ENCODE results near the gene TRMT112. TPM values are rescaled to one million over a fixed set of nuclear protein-coding genes. Genes with fewer than 3 reads are reported as not detected.
A peak's percentile ranks its signal among the peaks of the same experiment; 100 is the strongest.

TRMT112 gene
- total RNA-seq, 1 donor from 2014 or later = 587 TPM

- FAIRE-seq (no peak), DNase-seq (ENCODE audit: low read depth) (no peak)
- Histone ChIP-seq H3K36me3 (ENCODE audit: control insufficient read depth, insufficient read depth, low read length) (no peaks in the 10 kb centered on the region), H3K27me3 (ENCODE audit: control insufficient read depth, insufficient read depth, low read length) (no peaks in the 10 kb centered on the region), H3K4me3 (ENCODE audit: low read depth, low read length) (no peak overlapping the region)
- TF ChIP-seq CTCF (IDR thresholded peaks at IDR 0.05; ENCODE audit: insufficient read depth, low read length, severe bottlenecking) = no peak
Observed at GRCh38 chr11:64341429-64341828, 24.1 kb upstream of the TRMT112 start.

GRCh38 chr11:64340671-64341335 is 23.4 kb upstream of the TRMT112 start:
- Histone ChIP-seq H3K27me3 (ENCODE audit: control insufficient read depth, insufficient read depth, low read length) (no peaks in the 10 kb centered on the region), H3K36me3 (ENCODE audit: control insufficient read depth, insufficient read depth, low read length) (no peaks in the 10 kb centered on the region), H3K4me3 (ENCODE audit: low read depth, low read length) (no peak overlapping the region)
- FAIRE-seq (no peak), DNase-seq (ENCODE audit: low read depth) (no peak)
- TF ChIP-seq CTCF (IDR thresholded peaks at IDR 0.05; ENCODE audit: insufficient read depth, low read length, severe bottlenecking) = peak; percentile 3

GRCh38 chr11:64339754-64340408 is 22.5 kb upstream of the TRMT112 start, which contains the start of gene CCDC88B:
Gene CCDC88B, plus strand, starts transcription at chr11:64340204. Its CDS starts 63 bp downstream, at chr11:64340267.
- no peaks in the 10 kb centered on the region for H3K27me3 ChIP-seq (ENCODE audit: control insufficient read depth, insufficient read depth, low read length)
- H3K36me3 ChIP-seq (ENCODE audit: control insufficient read depth, insufficient read depth, low read length) = no peaks in the 10 kb centered on the region
- TF ChIP-seq CTCF (IDR thresholded peaks at IDR 0.05; ENCODE audit: insufficient read depth, low read length, severe bottlenecking) = no peak
- H3K4me3 ChIP-seq (ENCODE audit: low read depth, low read length) = no peak within 1 kb of the TSS
- no peak for FAIRE-seq
- no peak for DNase-seq (ENCODE audit: low read depth)

- H3K4me3 ChIP-seq (ENCODE audit: low read depth, low read length) = no peak overlapping the region
- FAIRE-seq (no peak), DNase-seq (ENCODE audit: low read depth) (no peak)
- H3K36me3 ChIP-seq (ENCODE audit: control insufficient read depth, insufficient read depth, low read length) = no peaks in the 10 kb centered on the region
- no peak for TF ChIP-seq CTCF (IDR thresholded peaks at IDR 0.05; ENCODE audit: insufficient read depth, low read length, severe bottlenecking)
- no peaks in the 10 kb centered on the region for H3K27me3 ChIP-seq (ENCODE audit: control insufficient read depth, insufficient read depth, low read length)
Observed at GRCh38 chr11:64339286-64339685, 21.9 kb upstream of the TRMT112 start.

- no peaks in the 10 kb centered on the region for H3K36me3 ChIP-seq (ENCODE audit: control insufficient read depth, insufficient read depth, low read length)
- no peak for DNase-seq (ENCODE audit: low read depth)
- TF ChIP-seq CTCF (IDR thresholded peaks at IDR 0.05; ENCODE audit: insufficient read depth, low read length, severe bottlenecking) = no peak
- no peaks in the 10 kb centered on the region for H3K27me3 ChIP-seq (ENCODE audit: control insufficient read depth, insufficient read depth, low read length)
- FAIRE-seq = no peak
- no peak overlapping the region for H3K4me3 ChIP-seq (ENCODE audit: low read depth, low read length)
Observed at GRCh38 chr11:64338716-64339115, 21.4 kb upstream of the TRMT112 start.

Measured in bronchial epithelial cell (primary cell).